HG02623 (cell line): Measurements from ENCODE around the gene CAPG.
"Not testable (repeated sequence)": the region's sequence is repeated elsewhere in the genome, so short reads cannot be mapped to it uniquely, and the experiment has no call there.

Experiments used
- ATAC-seq: cut with Tn5 transposase; IDR thresholded peaks from one replicate; pipeline ENCODE4 v1.9.1; 2021; ENCODE audit warnings: moderate library complexity; ENCODE audit not compliant: unreplicated experiment

CAPG gene

DNA sequence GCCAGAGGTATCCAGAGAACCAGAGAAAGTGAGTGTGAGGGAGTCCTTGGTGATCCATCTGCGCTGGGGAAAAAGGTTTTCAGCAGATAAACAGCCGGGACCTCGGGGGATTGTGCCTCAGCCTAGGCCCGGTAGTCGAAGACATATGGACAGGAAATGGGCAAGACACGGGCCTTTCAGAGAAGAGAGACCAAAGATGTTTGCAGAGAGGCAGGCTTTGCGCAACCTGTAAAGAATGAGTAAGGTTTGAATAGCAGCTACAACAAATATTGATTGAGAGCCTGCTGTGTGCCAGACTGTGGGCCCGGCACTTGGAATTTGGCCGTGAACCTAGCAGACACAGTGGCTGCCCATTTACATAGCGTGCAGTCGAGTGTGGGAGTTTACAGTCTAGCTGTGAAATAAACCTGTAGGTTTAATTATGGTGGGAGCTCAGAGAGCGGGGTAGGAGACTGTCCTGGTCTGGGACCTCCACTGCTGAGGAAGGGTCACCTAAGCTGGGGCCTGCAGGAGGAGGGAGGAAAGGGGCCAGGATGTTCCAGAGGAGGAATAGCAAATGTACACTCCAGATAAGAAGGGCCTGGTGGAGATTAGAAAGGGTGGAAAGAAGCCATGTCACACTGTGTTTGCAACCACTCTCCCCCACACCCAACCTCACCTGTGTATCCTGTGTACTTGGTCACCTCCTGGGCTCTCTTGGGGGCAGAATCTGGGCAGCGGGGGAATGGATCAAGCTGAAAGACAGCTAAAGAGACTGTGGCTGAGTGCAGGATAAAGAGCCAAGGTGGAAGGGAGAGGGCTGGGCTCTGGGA lies 11.3 kb upstream of the CAPG start:
- ATAC-seq = no peak

DNA sequence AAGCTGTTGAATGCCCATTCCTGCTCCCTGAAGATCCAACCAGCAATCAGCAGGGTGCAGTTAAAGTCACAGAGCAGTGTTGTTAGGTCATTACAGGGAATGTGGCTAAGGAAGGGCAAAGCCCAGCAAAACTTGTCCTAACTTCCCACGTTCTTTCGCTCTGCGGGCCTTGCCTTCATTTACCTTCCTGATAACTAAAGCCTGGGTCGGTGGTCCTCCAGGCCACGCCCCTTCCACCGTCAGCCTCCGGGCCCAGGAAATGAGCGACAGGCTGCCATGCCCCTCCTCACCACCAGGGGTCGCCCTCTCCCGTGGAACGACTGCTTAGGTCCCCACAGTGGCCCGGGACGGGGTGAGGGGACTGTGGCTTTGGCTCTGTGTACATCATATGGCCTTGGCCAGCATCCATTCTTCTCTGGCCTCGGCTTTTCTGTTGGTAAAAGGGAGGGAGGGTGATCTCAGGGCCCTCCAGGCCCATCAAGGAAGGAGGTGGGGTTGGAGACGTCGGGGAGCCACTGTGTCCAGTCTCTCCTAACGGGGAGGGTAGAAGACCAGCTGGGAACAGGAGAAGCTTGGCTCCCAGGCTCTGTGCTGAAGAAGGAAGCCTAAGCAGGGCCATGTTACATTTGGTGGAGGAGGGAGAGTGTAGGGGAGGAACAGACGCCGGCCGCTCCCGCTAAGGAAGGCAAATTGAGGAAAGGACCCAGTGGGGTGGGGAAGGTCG lies 10.5 kb upstream of the CAPG start:
- peak; percentile 59 for ATAC-seq

DNA sequence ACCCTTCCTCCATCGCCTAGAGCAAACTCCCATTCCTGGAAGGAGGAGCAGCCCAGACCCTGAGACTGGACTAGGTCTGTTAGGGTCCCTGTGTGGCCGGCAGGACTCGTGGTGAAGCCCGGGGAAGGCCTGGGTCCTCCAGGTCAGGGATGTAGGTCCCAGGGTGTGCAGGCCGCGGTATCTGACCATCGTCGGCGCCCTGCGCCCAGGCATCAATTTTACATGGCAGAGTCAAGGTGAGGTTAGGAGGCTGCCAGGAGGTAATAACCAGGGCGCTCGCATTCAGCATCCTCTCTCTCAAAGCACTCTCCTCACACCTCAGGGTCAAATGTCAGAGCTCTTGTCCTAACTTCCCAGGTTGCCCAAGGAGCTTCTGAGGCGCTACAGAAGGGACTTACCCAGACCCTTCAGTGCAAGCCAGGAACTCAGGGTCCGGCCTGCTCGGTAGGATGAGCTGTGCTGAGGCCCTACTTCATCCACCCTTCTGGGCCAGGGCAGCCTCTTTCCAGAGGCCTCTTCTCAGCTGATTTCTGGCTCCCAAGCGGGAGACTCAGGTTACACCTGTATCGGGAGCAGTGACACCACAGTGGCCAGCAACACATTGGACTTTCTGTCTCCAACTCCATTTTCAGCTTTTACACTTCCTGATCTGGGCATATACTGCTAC lies 9.0 kb upstream of the CAPG start:
- ATAC-seq = no peak

DNA sequence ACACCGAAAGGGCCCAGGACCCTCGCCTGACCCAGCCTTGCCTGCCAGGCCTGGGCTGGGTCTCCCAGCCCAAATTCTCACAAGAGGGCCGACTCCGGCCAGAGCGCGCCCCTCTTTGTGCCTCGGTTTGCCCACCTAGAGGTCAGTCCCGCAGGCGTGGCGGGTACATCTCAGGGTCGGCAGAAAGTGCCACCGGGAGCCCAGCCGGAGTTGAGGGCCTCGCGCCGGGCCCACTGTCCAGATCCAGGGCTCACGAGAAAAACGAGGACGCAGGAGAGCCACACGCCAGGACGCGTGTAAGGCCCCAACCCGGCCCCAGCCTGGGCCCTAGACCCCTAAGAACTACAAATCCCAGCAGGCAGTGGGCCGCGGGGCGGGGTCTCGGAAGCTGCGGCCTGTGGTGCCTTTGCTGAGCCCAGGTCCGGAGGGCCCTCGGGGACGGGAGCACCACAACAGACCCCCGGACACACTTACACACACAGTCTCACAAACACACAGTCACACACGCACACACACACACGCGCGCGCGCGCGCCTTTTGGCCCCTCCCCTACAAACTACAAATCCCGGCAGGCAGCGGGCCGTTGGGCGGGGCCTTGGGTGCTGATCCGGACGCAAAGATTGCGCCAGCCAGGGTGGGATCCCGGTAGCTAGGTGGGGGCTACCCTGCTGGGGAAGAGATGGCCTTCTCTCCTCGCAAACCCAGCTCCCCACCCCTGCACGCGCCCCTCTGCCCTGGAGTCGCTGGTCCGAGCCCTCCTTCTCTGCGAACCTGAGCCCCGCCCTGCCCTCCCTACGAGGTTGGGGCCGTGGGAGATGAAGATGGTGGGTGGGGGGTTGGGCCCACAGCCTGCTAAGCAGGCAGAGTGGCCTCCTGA lies 8.2 kb upstream of the CAPG start, which contains the start of gene SH2D6:
TSS of gene SH2D6 (plus strand) at position 583 of the 877 bp plus-strand sequence. CDS start 10,752 bp downstream, outside the sequence.
- peak; percentile 77 for ATAC-seq

DNA sequence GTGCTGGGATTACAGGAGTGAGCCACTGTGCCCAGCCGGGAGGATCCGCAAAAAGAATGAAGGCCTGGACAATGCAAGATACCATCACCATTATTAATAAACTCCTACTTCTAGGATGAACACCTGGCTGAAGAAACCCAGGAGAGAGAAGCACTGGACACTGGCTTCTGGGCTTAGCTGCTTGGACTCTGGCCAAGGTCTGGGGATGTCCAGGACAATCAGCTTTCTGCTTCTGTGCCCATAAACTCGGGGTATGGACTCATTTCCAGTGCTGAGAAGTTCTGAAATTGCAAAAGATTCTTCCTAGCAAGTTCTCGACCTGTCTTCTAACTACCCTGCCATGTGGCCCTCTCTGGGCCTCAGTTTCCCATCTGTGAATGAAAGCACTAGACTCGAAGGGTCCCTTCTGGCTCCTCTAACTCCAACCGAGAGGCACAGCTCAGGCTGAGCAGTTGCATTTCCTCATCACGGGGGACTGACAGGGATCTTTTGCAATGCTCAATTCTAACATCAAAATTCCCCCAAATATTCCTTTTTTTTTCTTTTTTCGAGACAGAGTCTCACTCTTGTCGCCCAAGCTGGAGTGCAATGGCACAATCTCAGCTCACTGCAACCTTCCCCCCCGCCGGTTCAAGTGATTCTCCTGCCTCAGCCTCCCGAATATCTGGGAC lies 5.9 kb upstream of the CAPG start:
- no peak for ATAC-seq

DNA sequence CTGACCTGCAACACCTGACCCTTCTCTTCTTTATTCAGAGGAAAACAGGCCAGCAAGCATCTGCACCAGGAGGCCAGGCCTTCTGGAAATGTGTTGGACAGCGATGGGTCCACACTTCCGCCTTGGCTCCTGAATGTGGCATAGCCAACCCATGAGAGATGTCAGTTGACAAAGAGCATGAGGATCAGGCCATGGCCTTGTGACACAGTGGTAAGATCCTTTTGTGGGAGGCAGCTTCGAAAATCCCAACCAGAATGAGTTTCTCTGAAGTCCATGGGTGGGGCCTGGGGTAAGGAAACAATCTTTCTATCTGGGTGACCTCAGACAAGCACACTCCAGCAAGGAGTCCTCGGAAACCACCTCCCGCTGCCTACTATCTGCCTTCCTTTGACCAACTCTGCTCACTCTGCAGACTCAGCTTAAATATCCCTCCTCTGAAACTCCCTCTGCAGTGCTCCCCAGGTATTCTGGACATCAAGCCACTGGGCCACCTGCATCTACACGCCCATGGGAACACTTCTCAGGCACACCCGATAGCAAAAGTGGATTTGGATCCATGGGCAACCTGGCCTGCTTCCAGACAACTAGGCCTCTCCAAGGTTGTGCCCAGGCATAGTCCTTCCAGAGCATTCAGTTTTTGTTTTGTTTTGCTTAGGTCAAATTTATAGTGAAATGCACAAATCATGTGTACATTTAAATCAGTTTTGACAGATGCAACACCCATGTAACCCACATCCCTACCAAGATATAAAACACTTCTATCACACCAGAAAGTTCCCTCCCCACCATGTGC lies 4.8 kb upstream of the CAPG start:
- no peak for ATAC-seq

DNA sequence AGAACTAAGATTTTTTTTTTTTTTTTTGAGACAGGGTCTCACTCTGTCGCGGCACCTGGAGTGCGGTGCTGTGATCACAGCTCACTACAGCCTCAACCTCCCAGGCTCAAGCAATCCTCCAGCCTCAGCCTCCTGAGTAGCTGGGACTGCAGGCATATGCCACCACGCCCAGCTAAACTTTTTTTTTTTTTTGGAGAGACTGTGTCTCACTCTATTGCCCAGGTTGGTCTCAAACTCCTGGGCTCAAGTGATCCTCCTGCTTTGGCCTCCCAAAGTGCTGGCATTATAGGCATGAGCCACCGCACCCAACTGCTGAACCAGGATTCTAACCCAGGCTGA lies 4.2 kb upstream of the CAPG start:
- ATAC-seq = not testable (repeated sequence)

DNA sequence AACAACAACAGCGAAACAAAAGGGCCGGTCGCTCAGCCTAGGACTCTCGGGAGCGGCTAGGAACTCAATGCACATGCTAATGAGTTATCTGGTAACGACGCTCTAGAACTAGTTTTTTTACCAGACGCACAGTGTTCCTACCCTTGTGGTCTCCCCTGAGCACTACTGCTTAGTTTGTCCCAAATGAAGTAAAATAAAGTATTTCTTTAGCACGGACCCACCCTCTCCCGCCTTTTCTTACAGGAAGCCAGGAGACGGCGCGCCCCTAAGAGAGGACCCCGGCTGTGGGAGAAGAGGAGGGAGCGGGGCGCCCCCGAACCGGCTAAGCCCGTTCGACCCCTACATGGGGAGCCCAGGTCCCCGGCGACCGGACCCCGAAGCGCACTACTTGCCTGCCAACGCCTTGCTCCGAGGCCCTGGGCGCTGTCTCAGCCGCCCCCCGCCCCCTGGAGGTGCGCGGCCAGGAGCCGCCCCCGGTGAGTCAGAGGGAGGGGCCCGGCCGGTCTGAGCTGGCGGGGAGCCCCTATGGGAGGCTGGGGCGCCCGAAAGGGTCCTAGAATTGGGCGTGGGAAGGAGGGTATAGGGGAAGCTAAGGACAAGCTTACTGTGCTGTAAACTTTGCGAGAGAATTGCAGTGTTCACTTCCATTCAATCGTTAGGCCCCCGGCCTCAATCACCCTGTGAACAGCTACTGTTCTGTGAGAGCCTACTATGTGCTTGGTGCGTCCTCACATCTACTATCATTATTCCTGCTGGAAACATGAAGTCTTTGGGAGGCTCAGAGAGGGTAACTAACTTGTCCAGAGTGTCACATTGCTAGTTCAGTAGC lies 3.6 kb upstream of the CAPG start:
- ATAC-seq = no peak

DNA sequence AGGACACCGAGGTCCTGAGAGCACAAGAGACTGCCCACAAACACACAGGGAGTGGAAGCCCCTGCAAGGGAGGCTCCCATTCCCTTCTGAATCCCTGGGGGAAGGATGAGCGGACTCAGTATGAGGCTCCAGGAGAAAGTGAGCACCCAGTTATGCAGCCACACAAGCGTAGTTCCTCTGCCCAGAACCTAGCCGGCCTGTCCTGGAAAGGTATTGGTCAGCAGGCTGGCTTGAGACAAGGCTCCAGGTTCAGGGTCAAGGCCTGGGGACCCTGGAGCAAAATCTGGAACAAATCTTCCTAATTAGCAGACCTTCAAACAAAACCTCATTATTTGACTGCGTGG lies 1.2 kb upstream of the CAPG start:
- no peak for ATAC-seq

DNA sequence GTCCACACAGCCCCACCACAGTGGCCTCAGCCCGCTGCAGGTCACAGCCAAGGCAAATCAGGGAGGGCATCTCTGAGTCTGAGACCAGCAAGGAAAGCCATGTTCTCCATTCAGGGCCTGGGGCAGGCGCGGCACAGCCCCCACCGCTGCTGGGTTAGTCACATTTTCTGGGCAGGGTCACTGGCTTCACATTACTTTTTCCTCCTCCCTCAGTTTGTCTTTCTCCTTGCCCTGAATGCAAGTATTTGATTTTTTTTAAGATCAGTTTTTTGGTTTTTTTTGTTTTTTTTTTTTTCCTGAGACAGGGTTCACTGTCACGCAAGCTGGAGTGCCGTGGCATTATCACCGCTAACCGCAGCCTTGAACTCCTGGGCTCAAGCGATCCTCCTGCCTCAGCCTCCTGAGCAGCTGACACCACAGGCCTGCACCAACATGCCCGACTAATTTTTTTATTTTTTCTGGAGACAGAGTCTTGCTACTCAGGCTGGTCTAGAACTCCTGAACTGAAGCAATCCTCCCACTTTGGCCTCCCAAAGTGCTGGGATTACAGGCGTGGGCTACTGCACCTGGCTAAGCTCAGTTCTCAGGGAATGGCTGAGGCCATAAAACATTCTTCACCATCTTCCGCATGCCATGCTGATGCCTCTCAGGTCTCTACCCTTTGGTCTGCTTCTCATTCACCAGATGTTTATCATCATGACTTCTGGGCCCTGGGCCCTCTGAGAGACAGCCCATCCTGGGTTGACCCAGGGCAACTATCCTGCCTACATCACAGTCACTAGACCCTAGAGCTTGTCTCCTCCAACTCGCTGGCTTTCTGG lies 628 bp upstream of the CAPG start:
- no peak for ATAC-seq

DNA sequence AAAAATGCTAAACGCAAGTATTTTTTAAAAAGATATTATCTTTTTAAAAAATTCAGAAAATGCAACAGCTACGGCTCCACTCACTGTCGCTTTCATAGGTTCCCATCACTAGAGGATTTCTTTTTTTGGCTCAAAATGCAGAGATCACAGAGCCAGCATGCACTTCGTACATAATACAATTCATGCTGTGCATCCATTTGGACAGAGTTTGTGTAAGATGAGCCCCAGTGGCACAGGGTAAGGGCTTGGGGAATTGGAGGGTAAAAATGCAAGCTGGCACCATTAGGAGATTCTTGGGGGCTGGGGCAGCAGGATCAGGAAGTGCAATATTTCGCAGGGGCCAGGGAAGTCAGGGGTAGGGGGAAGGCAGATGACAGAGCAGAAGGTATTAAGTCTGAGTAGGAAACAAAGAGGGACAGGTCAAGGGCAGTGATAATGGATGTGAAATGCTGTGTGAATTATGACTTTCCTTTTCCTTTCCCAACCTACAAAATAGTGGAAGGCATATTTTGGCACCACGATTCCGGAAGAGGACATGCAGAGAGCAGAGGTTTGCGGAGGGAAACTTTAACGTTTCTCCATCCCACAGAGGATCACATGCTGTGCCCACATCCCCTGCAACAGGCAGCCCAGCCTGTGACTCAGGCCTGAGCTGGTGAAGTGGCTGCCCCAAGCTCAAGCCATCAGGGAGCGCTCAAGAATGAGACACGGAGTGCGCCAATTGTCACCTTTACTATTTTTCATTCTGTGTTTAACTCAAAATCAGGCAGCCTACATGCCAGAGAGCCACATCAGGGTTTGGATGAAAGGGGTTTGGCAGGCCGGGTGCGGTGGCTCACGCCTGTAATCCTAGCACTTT lies 4.7 kb downstream of the CAPG start:
- peak; percentile 37 for ATAC-seq

DNA sequence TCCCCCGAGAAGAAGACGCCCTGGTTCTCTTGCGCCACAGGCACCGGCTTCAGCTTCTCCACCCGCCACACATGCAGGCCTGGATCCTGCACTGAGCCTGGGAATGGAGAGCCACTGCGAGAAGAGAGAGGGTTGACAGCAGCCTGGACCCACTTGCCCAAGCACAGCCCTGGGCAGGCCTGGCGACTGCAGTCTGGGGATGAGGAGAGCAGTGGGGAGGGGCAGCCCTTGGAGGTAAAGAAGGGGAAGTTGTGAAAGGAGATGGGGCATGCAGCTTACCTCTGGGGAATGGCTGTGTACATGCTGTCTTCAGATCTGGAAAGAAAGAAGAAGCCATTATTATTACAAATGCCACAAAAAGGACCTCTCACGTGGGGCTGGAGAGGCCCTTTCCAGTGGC lies 8.3 kb downstream of the CAPG start:
- no peak for ATAC-seq

DNA sequence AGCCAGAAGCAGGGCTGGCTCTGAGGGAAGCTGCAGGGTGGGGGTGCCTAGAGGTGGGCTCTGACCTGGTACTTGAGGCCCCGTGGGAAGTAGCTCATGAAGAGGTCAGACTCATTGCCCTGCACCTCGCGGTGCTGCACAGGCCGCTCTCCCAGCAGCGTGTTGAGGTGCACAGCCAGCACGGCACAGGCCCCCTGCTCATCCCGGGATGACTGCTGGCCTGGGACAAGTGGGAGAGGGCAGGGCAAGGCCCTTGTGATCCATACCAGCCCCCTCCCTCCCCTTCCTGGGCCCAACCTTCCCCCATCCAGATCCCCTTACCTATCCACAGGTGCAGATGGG lies 8.7 kb downstream of the CAPG start:
- ATAC-seq = no peak

DNA sequence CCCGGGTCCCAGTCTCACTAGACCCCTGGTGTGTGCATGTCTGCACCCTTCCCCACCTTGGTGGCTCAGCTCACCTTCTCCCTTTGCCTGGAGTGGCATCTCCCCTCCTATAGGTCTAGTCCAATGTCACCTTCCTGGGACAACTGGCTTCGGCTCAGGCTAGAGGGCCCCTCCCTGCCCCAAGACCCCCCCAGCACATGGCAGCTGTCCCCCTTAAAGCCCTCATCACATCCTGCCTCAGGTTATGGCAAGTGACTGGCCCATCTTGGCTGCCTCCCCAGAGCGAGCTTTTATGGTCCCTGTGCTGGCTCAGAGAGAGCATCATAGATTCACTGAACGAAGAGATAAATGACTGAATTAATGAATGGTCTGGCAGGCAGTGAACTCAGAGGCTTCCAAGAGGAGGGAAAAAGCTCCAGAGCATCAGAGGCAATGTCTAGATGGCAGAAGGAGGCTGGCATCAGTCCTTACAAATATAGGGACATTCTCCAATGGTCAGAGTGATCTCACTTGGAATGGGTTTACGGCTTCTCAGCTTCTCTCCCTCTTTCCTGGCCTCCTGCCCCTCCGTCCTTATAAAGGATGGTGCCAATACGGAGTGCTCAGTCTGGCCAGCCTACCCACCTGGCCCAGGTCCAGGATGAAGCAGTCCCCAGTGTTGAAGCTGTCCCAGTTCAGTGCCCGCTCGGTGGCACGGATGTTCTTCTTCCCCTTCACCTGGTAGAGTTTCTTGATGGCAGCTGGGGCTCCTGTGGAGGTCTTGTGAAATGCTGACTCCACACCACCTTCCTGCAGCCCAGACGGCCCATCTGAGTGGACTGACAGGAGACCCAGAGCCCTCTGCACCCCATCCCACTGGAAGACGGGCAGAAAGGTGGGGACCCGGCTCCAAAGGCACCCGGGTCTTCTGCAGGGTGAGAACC lies 9.4 kb downstream of the CAPG start:
- ATAC-seq = no peak

DNA sequence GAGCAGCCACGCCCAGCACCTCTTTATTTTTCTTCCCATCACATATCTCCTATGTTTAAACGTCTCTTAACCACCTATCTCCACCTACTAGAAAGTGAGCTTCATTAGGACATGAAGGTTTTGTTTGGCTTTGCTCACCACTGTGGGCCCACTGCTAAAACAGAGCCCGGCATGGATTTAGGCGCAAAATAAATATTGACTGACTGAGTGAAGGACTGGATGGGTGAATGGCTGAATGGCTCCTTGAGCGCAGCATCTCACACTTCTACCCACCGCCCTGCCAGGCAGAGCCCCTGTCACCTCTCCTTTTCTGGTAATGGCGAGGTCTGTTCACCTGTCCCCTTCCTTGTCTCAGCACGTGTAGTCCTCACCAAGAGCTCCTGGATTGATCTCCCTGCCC lies 10.1 kb downstream of the CAPG start:
- no peak for ATAC-seq

DNA sequence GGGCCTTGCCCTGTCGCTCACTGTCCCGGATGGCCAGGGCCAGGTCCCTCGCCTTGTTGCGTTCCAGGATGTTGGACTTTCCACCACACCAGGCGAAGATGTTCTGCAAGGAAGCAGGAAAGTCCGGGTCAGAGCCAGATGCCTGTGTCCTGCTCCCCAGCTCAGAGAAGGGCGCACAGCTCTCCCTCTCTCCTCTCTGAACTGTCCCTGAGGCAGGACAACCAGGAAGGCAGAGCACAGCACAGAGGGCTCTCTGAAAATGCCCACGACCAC lies 11.0 kb downstream of the CAPG start:
- no peak for ATAC-seq
